Stimulated activated effector memory CD8-positive, alpha-beta T cell treated with anti-CD3 and anti-CD28 coated beads, Interleukin-12 subunit alpha, Interleukin-12 subunit beta, amount 100 ng/mL, for 72 hours (primary cell): ENCODE results near the gene GSAP.

Experiments
- ATAC-seq: fragments of 150-1000 bp; cut with Tn5 transposase; 2 replicates; pipeline ENCODE4 v1.10.0; 2021
- DNase-seq, 2 donors: peaks; one replicate each; pipeline ENCODE4 v3.0.0; 2021 to 2022; ENCODE audit warnings: low spot score in 2 of 2
- H3K27ac Mint-ChIP-seq: one replicate; pipeline ENCODE4 v1.8.0; 2022; ENCODE audit warnings: mild to moderate bottlenecking, mixed read lengths
- H3K36me3 Mint-ChIP-seq: one replicate; pipeline ENCODE4 v1.8.0; 2022; ENCODE audit warnings: mild to moderate bottlenecking, mixed read lengths
- H3K4me1 Mint-ChIP-seq: one replicate; pipeline ENCODE4 v1.8.0; 2022; ENCODE audit warnings: mixed read lengths
- H3K4me3 Mint-ChIP-seq: one replicate; pipeline ENCODE4 v1.8.0; 2022; ENCODE audit warnings: mild to moderate bottlenecking, mixed read lengths
- H3K9me3 Mint-ChIP-seq: one replicate; pipeline ENCODE4 v1.8.0; 2022; ENCODE audit warnings: mixed read lengths

Gene GSAP

GRCh38 chr7:77404641-77405040, 11.5 kb downstream of the GSAP start:
- H3K4me3 Mint-ChIP-seq, result no peak overlapping the region
- DNase-seq (no peak), ATAC-seq (no peak)
- H3K4me1 Mint-ChIP-seq, result peaks cover 5% of the 10 kb centered on the region
- no peaks in the 10 kb centered on the region for H3K9me3 Mint-ChIP-seq
- no peaks in the 10 kb centered on the region for H3K36me3 Mint-ChIP-seq
- no peak overlapping the region for H3K27ac Mint-ChIP-seq

DNA sequence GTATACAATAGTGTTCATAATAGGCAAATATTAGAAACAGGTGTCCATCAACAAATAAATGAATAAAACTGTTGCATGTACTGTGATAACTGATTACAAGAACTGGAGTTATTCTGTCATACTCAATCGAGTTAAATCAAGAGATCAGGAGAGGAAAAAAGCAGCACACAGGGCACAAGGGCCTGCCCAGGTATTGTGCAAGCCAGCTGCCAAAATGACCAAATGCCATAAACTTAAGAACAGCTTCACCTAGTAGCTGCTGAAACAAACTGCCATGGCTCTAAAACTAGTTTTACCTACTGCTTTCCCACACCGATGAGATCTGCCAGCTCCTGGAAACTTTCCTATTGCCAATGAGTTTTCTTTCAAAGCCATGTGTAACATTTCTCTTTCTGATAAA, 12.2 kb downstream of the GSAP start:
- ATAC-seq (no peak), DNase-seq (no peak)
- Mint-ChIP-seq H3K36me3 (no peaks in the 10 kb centered on the region), H3K4me3 (no peak overlapping the region), H3K27ac (no peak overlapping the region), H3K4me1 (peaks cover 11% of the 10 kb centered on the region), H3K9me3 (no peaks in the 10 kb centered on the region)

- H3K9me3 Mint-ChIP-seq, result no peaks in the 10 kb centered on the region
- DNase-seq, result no peak
- H3K36me3 Mint-ChIP-seq, result no peaks in the 10 kb centered on the region
- H3K4me3 Mint-ChIP-seq, result no peak overlapping the region
- peaks cover 11% of the 10 kb centered on the region for H3K4me1 Mint-ChIP-seq
- H3K27ac Mint-ChIP-seq, result no peak overlapping the region
- ATAC-seq, result no peak
Observed at GRCh38 chr7:77402818-77403217, 13.3 kb downstream of the GSAP start.

DNA sequence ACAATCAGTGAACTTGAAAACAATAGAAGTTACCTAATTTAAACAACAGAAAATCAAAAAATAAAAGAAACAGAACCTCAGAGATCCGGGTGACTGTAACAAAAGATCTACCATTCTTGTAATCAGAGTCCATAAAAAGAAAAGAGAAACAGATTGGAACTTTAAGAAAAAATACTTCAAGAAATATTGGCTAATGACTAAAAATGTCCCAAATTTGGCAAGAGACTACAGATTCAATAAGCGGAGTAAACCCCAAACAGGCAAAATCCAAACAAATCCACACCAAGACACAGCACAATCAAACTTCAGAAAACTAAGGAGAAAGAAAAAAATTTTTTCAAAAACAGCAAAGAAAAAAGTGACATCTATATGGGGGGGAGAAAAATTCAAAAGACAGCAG, 15.1 kb downstream of the GSAP start:
- Mint-ChIP-seq H3K36me3 (no peaks in the 10 kb centered on the region), H3K9me3 (no peaks in the 10 kb centered on the region), H3K27ac (no peak overlapping the region), H3K4me3 (no peak overlapping the region), H3K4me1 (peaks cover 11% of the 10 kb centered on the region)
- no peak for DNase-seq
- no peak for ATAC-seq

- H3K36me3 Mint-ChIP-seq, result no peaks in the 10 kb centered on the region
- no peak overlapping the region for H3K4me3 Mint-ChIP-seq
- no peak for ATAC-seq
- peaks cover 11% of the 10 kb centered on the region for H3K4me1 Mint-ChIP-seq
- no peak overlapping the region for H3K27ac Mint-ChIP-seq
- no peak for DNase-seq
- H3K9me3 Mint-ChIP-seq, result no peaks in the 10 kb centered on the region
Observed at GRCh38 chr7:77399816-77400215, 16.3 kb downstream of the GSAP start.

DNA sequence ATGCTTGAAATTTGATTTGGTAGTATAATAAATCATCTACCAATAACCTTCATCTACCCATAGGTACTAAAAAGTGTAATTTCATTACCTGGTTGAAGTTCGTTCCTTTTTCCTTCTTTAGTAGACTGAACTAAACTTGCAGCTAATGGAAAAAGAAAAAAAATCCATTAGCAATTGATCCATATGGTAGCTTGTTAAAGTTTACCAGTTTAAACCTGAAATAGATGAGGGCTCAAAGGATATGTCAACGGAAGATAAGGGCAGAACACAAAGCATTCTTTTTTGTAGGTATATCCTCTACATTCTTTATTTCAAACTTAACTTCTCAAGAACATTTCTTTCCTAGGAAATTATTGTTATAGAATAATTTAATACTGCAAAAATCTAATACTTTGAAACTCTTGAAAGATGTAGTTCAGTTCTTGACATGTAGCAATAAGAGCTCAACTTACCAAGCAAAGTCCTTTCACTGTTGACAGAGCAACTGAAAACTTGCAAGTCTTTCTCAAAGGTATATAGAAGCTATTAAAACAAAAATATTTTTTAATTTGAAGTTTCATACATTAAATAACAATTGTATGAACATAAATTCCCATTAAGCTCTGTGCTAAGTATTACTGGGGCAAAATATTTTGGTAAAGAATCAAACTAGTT, 19.1 kb downstream of the GSAP start:
- DNase-seq (no peak), ATAC-seq (no peak)
- Mint-ChIP-seq H3K36me3 (no peaks in the 10 kb centered on the region), H3K27ac (no peak overlapping the region), H3K4me1 (peaks cover 31% of the 10 kb centered on the region), H3K4me3 (no peak overlapping the region), H3K9me3 (no peaks in the 10 kb centered on the region)

GRCh38 chr7:77395626-77396025, 20.5 kb downstream of the GSAP start:
- ATAC-seq (no peak), DNase-seq (no peak)
- peaks cover 31% of the 10 kb centered on the region for H3K4me1 Mint-ChIP-seq
- H3K4me3 Mint-ChIP-seq, result no peak overlapping the region
- no peak overlapping the region for H3K27ac Mint-ChIP-seq
- H3K36me3 Mint-ChIP-seq, result no peaks in the 10 kb centered on the region
- no peaks in the 10 kb centered on the region for H3K9me3 Mint-ChIP-seq

DNA sequence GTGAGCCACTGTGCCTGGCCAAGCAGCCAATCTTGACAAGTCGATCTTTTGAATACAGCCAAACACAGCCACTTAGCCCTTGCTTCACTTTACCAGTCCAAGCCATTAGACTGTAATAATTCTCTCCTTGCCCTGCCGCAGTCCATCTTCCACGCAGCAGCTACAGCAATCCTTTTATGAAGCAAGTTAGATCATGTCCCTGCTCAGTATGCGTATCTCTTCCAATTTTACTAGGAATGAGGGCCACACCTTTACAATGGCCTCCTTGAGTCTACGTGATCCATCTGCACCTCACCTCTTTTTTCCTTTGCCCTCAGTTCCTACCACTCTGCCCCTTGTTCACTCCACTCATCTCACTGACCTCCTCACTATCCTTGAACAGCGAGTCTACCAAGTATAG, 22.2 kb downstream of the GSAP start:
- Mint-ChIP-seq H3K36me3 (no peaks in the 10 kb centered on the region), H3K4me1 (peaks cover 20% of the 10 kb centered on the region), H3K9me3 (no peaks in the 10 kb centered on the region), H3K27ac (no peak overlapping the region), H3K4me3 (no peak overlapping the region)
- no peak for ATAC-seq
- no peak for DNase-seq

- no peak for DNase-seq
- Mint-ChIP-seq H3K9me3 (no peaks in the 10 kb centered on the region), H3K4me3 (no peak overlapping the region), H3K36me3 (no peaks in the 10 kb centered on the region), H3K4me1 (peaks cover 20% of the 10 kb centered on the region), H3K27ac (no peak overlapping the region)
- ATAC-seq, result peak; percentile 99
Observed at GRCh38 chr7:77393261-77393660, 22.9 kb downstream of the GSAP start.

DNA sequence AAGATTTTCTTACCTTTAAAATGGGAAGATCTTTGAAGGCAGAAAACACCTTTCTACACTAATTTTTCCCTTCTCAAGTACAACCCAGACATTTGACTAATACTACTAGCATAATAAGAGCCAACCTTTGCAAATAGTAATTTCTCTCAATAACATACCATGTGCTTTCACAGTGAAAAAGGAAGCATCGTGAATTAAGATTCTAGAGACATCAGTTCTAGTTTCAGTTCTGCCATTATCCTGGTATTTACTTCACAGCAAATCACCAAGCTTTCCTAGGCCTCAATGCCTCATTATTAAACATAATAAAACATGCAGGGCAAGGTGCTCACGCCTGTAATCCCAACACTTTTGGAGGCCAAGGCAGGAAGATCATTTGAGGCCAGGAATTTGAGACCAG, 24.9 kb downstream of the GSAP start:
- H3K4me1 Mint-ChIP-seq, result peaks cover 20% of the 10 kb centered on the region
- DNase-seq (no peak), ATAC-seq (no peak)
- H3K9me3 Mint-ChIP-seq, result no peaks in the 10 kb centered on the region
- H3K27ac Mint-ChIP-seq, result peak overlapping the region; percentile 18
- H3K4me3 Mint-ChIP-seq, result no peak overlapping the region
- H3K36me3 Mint-ChIP-seq, result peaks cover 5% of the 10 kb centered on the region

DNA sequence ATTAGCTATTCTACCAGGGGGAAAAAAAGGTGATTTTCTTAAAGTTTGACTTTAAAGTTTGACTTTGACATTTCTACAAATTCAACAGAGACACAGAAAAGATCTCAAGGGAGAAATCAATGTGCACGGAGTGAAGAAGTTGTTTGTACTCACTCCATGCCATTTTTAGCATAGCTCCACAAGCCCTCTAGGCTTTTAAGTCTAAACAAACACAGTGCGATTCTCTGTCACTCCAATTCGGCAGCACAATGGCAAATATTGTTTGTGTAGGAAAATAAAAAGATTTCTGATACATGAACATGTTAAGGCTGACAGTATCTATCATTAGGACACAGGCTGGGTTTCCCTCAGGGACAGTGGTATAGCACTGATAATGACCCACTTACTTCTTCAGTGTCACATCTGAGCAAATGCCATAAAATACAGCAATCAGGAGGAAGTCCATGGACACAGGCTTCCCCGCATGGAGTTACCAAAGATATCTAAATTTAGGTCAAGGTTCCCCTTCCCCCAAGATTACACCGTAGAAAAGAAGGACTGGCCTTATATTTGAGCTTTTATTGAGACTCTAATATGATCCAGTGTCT, 28.0 kb downstream of the GSAP start:
- ATAC-seq (no peak), DNase-seq (no peak)
- peaks cover 13% of the 10 kb centered on the region for H3K4me1 Mint-ChIP-seq
- no peaks in the 10 kb centered on the region for H3K9me3 Mint-ChIP-seq
- H3K4me3 Mint-ChIP-seq, result no peak overlapping the region
- peaks cover 6% of the 10 kb centered on the region for H3K36me3 Mint-ChIP-seq
- H3K27ac Mint-ChIP-seq, result no peak overlapping the region

GRCh38 chr7:77386165-77386822, 29.9 kb downstream of the GSAP start:
- ATAC-seq, result no peak
- Mint-ChIP-seq H3K9me3 (no peaks in the 10 kb centered on the region), H3K4me3 (no peak overlapping the region), H3K27ac (no peak overlapping the region), H3K4me1 (peaks cover 17% of the 10 kb centered on the region), H3K36me3 (peaks cover 14% of the 10 kb centered on the region)
- DNase-seq, result no peak

DNA sequence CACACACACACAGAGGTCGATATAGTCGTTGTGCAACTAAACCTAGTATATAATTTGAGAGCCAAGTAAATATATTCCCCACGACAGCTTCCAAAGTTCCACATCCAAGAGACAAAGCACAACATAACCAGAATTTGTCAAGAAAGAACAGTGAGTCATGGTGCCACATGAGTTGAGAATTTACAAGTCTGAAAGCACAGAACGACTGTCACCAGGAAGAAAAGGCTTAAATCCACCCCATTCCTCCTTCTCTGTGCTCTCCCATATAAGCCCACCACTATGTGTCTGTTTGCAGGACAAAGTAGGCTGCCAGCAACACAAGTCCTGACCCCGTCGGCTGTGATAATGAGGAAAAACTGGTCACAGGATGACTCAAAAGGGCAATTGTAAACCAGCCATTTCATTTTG, 32.8 kb downstream of the GSAP start:
- ATAC-seq (peak; percentile 31), DNase-seq (no peak)
- Mint-ChIP-seq H3K4me3 (no peak overlapping the region), H3K36me3 (peaks cover 14% of the 10 kb centered on the region), H3K9me3 (no peaks in the 10 kb centered on the region), H3K27ac (no peak overlapping the region), H3K4me1 (peaks cover 17% of the 10 kb centered on the region)

GRCh38 chr7:77382532-77382931, 33.6 kb downstream of the GSAP start:
- peaks cover 17% of the 10 kb centered on the region for H3K4me1 Mint-ChIP-seq
- no peak overlapping the region for H3K4me3 Mint-ChIP-seq
- no peaks in the 10 kb centered on the region for H3K9me3 Mint-ChIP-seq
- ATAC-seq (no peak), DNase-seq (no peak)
- H3K36me3 Mint-ChIP-seq, result peaks cover 15% of the 10 kb centered on the region
- H3K27ac Mint-ChIP-seq, result no peak overlapping the region

DNA sequence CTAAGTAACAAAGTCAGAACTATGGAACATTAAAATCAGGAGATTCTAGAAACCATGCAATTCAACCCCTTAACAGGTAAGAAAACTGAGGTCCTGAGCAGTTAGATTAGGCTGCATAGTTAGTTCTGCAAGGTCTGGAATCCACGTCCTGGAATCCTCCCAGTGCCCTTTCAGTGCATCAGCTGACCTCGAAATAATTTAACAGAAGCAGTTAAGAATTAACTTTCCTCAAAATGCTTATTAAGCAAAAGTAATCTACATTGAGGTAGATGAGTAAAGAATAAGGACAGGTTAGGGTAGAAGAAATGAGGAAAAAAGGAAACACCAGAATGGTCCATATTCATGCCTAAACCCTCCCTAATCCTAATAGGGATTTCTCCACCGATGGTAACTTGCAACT, 37.6 kb downstream of the GSAP start:
- ATAC-seq (no peak), DNase-seq (no peak)
- Mint-ChIP-seq H3K36me3 (peaks cover 30% of the 10 kb centered on the region), H3K27ac (no peak overlapping the region), H3K4me1 (peaks cover 16% of the 10 kb centered on the region), H3K9me3 (no peaks in the 10 kb centered on the region), H3K4me3 (no peak overlapping the region)

DNA sequence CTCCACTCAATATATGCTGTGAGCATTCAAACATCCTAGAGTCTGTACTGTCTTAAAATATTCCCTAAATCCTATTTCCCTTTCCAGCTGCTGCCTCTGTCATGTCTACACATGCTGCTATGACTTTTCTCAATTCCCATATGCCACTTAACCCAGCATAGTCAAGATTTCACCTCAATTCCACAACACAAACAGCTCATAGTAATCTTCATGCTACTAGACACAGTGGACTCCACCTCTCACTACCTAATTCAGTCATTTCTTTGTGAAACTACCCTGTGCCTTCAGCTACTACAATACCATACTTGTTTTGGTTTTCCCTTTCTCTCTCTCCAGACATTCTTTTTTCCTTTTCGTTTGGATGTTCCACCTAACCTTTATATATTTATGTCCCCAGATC, 45.5 kb downstream of the GSAP start:
- H3K36me3 Mint-ChIP-seq, result peaks cover 13% of the 10 kb centered on the region
- peaks cover 16% of the 10 kb centered on the region for H3K4me1 Mint-ChIP-seq
- H3K27ac Mint-ChIP-seq, result peak overlapping the region; percentile 1
- H3K9me3 Mint-ChIP-seq, result peaks cover 6% of the 10 kb centered on the region
- no peak for DNase-seq
- peak; percentile 62 for ATAC-seq
- no peak overlapping the region for H3K4me3 Mint-ChIP-seq
